ENCODE results near the gene USP32. TPM values are rescaled to one million over a fixed set of nuclear protein-coding genes. Genes with fewer than 3 reads are reported as not detected.

Gene USP32
- total and polyA plus RNA-seq, 2 donors (not counting 3 experiments of a cell fraction or from before 2014, with no cell fraction given), result 15.7 to 52.9 TPM

DNA sequence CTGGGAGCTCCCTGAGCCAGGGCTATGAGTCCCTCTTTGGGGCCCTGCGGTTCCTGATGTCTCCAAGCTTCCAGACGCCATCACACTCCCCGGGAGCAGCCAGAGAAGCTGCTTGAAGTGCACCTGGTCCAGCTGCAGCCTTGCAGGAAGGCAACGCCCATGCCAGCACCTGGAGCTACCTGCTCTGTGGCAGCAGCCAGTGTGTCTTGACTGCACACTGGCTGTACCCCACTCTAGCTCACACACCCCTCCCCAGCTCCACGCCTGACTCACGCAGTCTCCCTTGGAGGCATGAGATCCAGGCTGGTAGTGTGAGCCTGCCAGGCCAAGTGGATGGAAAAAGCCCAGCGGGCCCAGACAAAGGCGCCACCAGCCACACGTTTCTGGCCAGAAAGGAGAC is 63.3 kb downstream of the USP32 start:
- H3K9me3 ChIP-seq (replicated peaks; ENCODE audit: control insufficient read depth, insufficient read depth, low read length), result no peaks in the 10 kb centered on the region
- POLR2A ChIA-PET, result no interaction called here

DNA sequence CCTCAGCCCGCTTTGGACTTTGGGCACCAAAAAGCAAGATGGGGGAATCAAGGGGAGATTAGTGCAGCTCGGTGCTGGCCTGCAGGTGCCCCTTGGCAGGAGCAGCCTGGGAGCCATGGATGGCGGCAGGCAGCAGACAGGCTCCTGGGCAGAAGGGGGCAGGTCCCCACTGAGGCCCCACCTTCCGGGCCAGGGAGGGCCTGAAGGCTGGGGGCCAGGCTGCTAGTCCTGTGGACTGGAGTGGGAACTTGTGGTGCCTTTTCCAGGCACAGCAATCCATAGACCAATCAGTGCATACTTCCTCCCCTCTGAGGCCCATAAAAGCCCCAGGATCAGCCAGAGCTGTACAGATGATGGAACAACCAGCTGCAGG is 64.0 kb downstream of the USP32 start:
- Histone ChIP-seq H3K9me3 (replicated peaks; ENCODE audit: control insufficient read depth, insufficient read depth, low read length) (no peaks in the 10 kb centered on the region), H3K9ac (replicated peaks; ENCODE audit: extremely low read depth, insufficient read depth, low read length) (no peak overlapping the region), H3K4me1 (ENCODE audit: control insufficient read depth, extremely low read depth, insufficient read depth, low read length) (no peaks in the 10 kb centered on the region), H3K79me2 (ENCODE audit: control insufficient read depth, insufficient read depth, low read length) (peaks cover 17% of the 10 kb centered on the region), H3K4me3 (replicated peaks in 1 of 3; ENCODE audit: insufficient read depth in 1 of 3, low read depth in 1 of 3, low read length in 3 of 3) (no peak overlapping the region), H4K20me1 (replicated peaks; ENCODE audit: control insufficient read depth, extremely low read depth, insufficient read depth, low read length) (no peaks in the 10 kb centered on the region), H3K4me2 (ENCODE audit: insufficient read depth, low read length) (no peak overlapping the region), H3K27me3 (ENCODE audit: control insufficient read depth in 2 of 2, insufficient read depth in 2 of 2, low read length in 2 of 2) (no peaks in the 10 kb centered on the region), H3K36me3 (ENCODE audit: control insufficient read depth in 2 of 2, extremely low read depth in 1 of 2, insufficient read depth in 2 of 2, low read length in 2 of 2) (peaks cover 0 to 2% of the 10 kb centered on the region in 2 experiments), H3K27ac (ENCODE audit: insufficient read depth, low read depth, low read length) (no peak overlapping the region), H2AFZ (ENCODE audit: low read depth, low read length) (no peak overlapping the region), H3K9me1 (replicated peaks; ENCODE audit: control insufficient read depth, extremely low read depth, insufficient read depth, low read length) (no peaks in the 10 kb centered on the region)
- intact Hi-C loops (cut with micrococcal nuclease), result no loop called here
- dilution Hi-C loops (cut with MboI; ENCODE audit: extremely low pct_ligation_motif_present, low sequenced_read_pairs), result no loop called here
- POLR2A ChIA-PET, result interaction anchor here (0.6 kb wide), 1 partner anchor 14 kb away, joined by 10 read pairs; no protein-coding TSS in a partner anchor
- no TSS peak for BruUV-seq (replicated peaks)
- no peak for FAIRE-seq
- DNase-seq (ENCODE audit: low read depth, low spot score), result no peak
- no peak for TF ChIP-seq MYC (IDR thresholded peaks at IDR 0.05; ENCODE audit: low read depth, low read length)
- TF ChIP-seq EZH2 (IDR thresholded peaks at IDR 0.05; ENCODE audit: borderline replicate concordance, low read depth, low read length, severe bottlenecking), result no peak
- TF ChIP-seq JUN (IDR thresholded peaks at IDR 0.05; ENCODE audit: borderline replicate concordance, insufficient read depth, insufficient read length, low read depth), result no peak
- CTCF ChIA-PET, result interaction anchor here (0.8 to 1.9 kb wide), 3 partner anchors 10 to 63 kb away, joined by 3 to 7 read pairs (median 6); no protein-coding TSS in a partner anchor

More for the DNA sequence above, 63.3 kb downstream of the USP32 start:
- no peaks in the 10 kb centered on the region for H4K20me1 ChIP-seq (replicated peaks; ENCODE audit: control insufficient read depth, extremely low read depth, insufficient read depth, low read length)
- H3K36me3 ChIP-seq (ENCODE audit: control insufficient read depth in 2 of 2, extremely low read depth in 1 of 2, insufficient read depth in 2 of 2, low read length in 2 of 2), result peaks cover 0 to 2% of the 10 kb centered on the region in 2 experiments
- CTCF ChIA-PET, result interaction anchor here (0.8 to 1.9 kb wide), 3 partner anchors 9 to 64 kb away, joined by 3 to 7 read pairs (median 6); no protein-coding TSS in a partner anchor
- TF ChIP-seq JUN (IDR thresholded peaks at IDR 0.05; ENCODE audit: borderline replicate concordance, insufficient read depth, insufficient read length, low read depth) (no peak), POLR2A (IDR thresholded peaks at IDR 0.05; ENCODE audit: low read depth, low read length) (no peak), MYC (IDR thresholded peaks at IDR 0.05; ENCODE audit: low read depth, low read length) (no peak)
- H3K4me3 ChIP-seq (replicated peaks in 1 of 3; ENCODE audit: insufficient read depth in 1 of 3, low read depth in 1 of 3, low read length in 3 of 3), result no peak overlapping the region
- H3K27me3 ChIP-seq (ENCODE audit: control insufficient read depth in 2 of 2, insufficient read depth in 2 of 2, low read length in 2 of 2), result no peaks in the 10 kb centered on the region
- H3K27ac ChIP-seq (ENCODE audit: insufficient read depth, low read depth, low read length), result no peak overlapping the region
- dilution Hi-C loops (cut with MboI; ENCODE audit: extremely low pct_ligation_motif_present, low sequenced_read_pairs) (no loop called here), intact Hi-C loops (cut with micrococcal nuclease) (no loop called here)
- DNase-seq (ENCODE audit: low read depth, low spot score), result no peak
- no peak overlapping the region for H3K4me2 ChIP-seq (ENCODE audit: insufficient read depth, low read length)
- no peaks in the 10 kb centered on the region for H3K4me1 ChIP-seq (ENCODE audit: control insufficient read depth, extremely low read depth, insufficient read depth, low read length)
- H2AFZ ChIP-seq (ENCODE audit: low read depth, low read length), result no peak overlapping the region
- BruUV-seq (replicated peaks), result no TSS peak
- peaks cover 16% of the 10 kb centered on the region for H3K79me2 ChIP-seq (ENCODE audit: control insufficient read depth, insufficient read depth, low read length)
- no peaks in the 10 kb centered on the region for H3K9me1 ChIP-seq (replicated peaks; ENCODE audit: control insufficient read depth, extremely low read depth, insufficient read depth, low read length)
- H3K9ac ChIP-seq (replicated peaks; ENCODE audit: extremely low read depth, insufficient read depth, low read length), result no peak overlapping the region
- FAIRE-seq, result no peak

Data from endothelial cell of umbilical vein (primary cell).